ENCODE data around the gene C11orf68. TPM values are rescaled to one million over a fixed set of nuclear protein-coding genes. Genes with fewer than 3 reads are reported as not detected.

C11orf68 gene
- total RNA-seq, 1 donor from 2014 or later: 34.9 TPM

DNA sequence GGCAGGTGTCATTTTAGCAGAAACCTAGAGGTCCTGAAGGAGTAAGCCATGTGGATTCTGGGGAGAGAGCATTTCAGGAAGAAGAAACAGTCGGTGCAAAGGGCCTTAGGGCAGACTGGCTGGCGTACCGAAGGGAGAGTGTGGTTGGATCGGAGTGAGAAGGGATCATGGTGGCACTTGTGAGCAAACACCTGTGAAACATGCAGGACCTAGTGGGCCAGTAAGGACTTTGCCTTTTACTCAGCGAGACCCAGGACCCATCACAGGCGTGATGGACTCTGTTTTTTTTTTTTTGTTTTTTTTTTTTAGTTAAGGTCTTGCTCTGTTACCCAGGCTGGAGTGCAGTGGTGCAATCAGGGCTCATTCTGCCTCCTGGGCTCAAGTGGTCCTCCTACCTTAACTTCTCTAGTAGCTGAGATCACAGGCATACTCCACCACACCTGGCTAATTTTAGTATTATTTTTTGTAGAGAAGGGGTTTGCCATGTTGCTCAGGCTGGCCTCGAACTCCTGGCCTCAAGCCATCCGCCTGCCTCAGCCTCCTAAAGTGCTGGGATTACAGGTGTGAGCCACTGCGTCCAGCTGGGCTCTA lies 23.0 kb upstream of the C11orf68 start:
- no peak for TF ChIP-seq CTCF (IDR thresholded peaks at IDR 0.05; ENCODE audit: unreplicated experiment)
- H3K27me3 Mint-ChIP-seq (ENCODE audit: low read depth): peaks cover 22% of the 10 kb centered on the region
- H3K27ac Mint-ChIP-seq: no peak overlapping the region
- H3K9me3 Mint-ChIP-seq: no peaks in the 10 kb centered on the region
- no peaks in the 10 kb centered on the region for H3K4me1 Mint-ChIP-seq
- no peak overlapping the region for H3K4me3 Mint-ChIP-seq
- H3K36me3 Mint-ChIP-seq: no peaks in the 10 kb centered on the region
- no peak for DNase-seq (ENCODE audit: low spot score in 2 of 2, unreplicated experiment in 2 of 2)

GRCh38 chr11:65937766-65938165 lies 18.9 kb upstream of the C11orf68 start:
- Mint-ChIP-seq H3K27me3 (ENCODE audit: low read depth) (peaks cover 22% of the 10 kb centered on the region), H3K9me3 (no peaks in the 10 kb centered on the region), H3K4me1 (peaks cover 3% of the 10 kb centered on the region), H3K36me3 (no peaks in the 10 kb centered on the region), H3K4me3 (no peak overlapping the region), H3K27ac (no peak overlapping the region)
- TF ChIP-seq CTCF (IDR thresholded peaks at IDR 0.05; ENCODE audit: unreplicated experiment): no peak
- no peak for DNase-seq (ENCODE audit: low spot score in 2 of 2, unreplicated experiment in 2 of 2)

DNA sequence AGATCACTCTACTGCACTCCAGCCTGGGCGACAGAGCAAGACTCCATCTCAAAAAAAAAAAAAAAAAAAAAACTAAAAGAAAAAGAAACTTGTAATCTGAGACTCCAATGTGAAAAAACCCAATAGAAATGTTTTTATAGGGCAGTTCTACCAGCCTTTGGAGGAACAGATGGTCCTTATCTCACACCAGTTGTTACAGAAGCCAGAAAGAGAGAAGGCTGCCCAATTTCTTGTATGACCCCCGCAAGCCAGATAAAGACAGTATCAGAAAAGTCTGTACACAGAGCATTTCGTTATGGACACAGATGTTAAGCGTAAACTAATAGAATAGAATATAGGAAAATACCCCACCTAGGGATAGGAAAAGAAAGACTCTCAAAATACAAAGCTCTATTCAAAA lies 15.2 kb upstream of the C11orf68 start:
- H3K4me1 Mint-ChIP-seq: peaks cover 3% of the 10 kb centered on the region
- no peak for TF ChIP-seq CTCF (IDR thresholded peaks at IDR 0.05; ENCODE audit: unreplicated experiment)
- no peak overlapping the region for H3K4me3 Mint-ChIP-seq
- peaks cover 6% of the 10 kb centered on the region for H3K27me3 Mint-ChIP-seq (ENCODE audit: low read depth)
- no peaks in the 10 kb centered on the region for H3K9me3 Mint-ChIP-seq
- no peak overlapping the region for H3K27ac Mint-ChIP-seq
- DNase-seq (ENCODE audit: low spot score in 2 of 2, unreplicated experiment in 2 of 2): no peak
- H3K36me3 Mint-ChIP-seq: no peaks in the 10 kb centered on the region

- Mint-ChIP-seq H3K36me3 (no peaks in the 10 kb centered on the region), H3K27me3 (ENCODE audit: low read depth) (peaks cover 2% of the 10 kb centered on the region), H3K27ac (no peak overlapping the region), H3K4me1 (peaks cover 3% of the 10 kb centered on the region), H3K9me3 (no peaks in the 10 kb centered on the region), H3K4me3 (no peak overlapping the region)
- DNase-seq (ENCODE audit: low spot score in 2 of 2, unreplicated experiment in 2 of 2): no peak
- no peak for TF ChIP-seq CTCF (IDR thresholded peaks at IDR 0.05; ENCODE audit: unreplicated experiment)
Measured at GRCh38 chr11:65932558-65932919, 13.7 kb upstream of the C11orf68 start.

DNA sequence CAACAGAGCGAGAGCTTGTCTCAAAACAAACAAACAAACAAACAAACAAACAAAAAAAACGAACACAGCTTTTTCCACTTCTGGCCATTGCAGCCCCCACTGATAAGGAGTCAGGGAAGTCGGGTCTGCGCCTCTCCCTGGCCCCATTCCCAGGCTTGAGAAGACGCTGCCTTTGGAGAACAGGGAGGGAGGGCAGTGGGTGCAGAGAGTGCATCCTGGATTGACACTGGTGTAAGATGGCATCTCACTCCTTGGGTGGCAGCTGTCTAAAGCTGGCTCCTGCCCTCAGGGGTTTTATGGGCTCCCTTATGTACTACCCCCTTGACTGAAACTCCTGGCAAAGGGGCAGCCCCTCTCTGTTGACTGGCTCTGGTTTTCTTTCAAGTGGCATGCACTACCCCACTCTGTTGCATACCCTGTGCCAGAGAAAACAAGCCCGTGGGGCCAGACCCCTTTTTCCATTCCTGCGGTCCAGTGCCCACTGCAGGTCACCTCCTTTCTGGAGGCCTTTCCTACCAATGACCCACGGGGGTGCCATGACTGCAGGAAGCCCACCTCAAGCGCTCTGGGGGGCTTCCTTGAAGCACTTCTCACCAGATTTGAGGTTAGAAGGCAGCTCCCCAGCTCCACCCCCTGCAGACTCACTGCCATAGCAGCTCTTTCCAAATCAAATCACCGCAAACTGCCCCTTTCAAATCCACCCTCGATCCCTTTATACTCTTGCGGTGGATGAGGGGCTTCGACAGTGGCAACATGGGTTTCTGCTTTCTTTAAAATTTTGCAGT lies 13.1 kb upstream of the C11orf68 start:
- TF ChIP-seq CTCF (IDR thresholded peaks at IDR 0.05; ENCODE audit: unreplicated experiment): no peak
- H3K27ac Mint-ChIP-seq: no peak overlapping the region
- no peaks in the 10 kb centered on the region for H3K27me3 Mint-ChIP-seq (ENCODE audit: low read depth)
- no peak for DNase-seq (ENCODE audit: low spot score in 2 of 2, unreplicated experiment in 2 of 2)
- peaks cover 3% of the 10 kb centered on the region for H3K4me1 Mint-ChIP-seq
- H3K4me3 Mint-ChIP-seq: no peak overlapping the region
- H3K9me3 Mint-ChIP-seq: no peaks in the 10 kb centered on the region
- no peaks in the 10 kb centered on the region for H3K36me3 Mint-ChIP-seq

All from mesothelial cell of epicardium (in vitro differentiated cells).